Body of pancreas (tissue), 4 donors: Measurements from ENCODE around the gene XDH. TPM values are rescaled to one million over a fixed set of nuclear protein-coding genes. Genes with fewer than 3 reads are reported as not detected.

Source experiments
- ATAC-seq: fragments of 150-250 bp; one replicate; pipeline ENCODE4 v1.9.1; 2016
- DNase-seq, 4 donors: peaks; one replicate each; pipeline ENCODE4 v3.0.0-alpha.2; 2019
- H3K27ac ChIP-seq, 4 donors: fragments of 200-600 bp; sonication (generic); 1 replicate in 3 of 4; 2 replicates in 1 of 4; pipeline versions ENCODE4 v1.5.1 to v1.6.1; 2016 to 2019; ENCODE audit warnings: mild to moderate bottlenecking in 1 of 4, mixed read lengths in 1 of 4, moderate library complexity in 1 of 4
- H3K27me3 ChIP-seq, 2 donors: fragments of 200-600 bp; sonication (generic); one replicate each; pipeline ENCODE4 v1.6.0; 2016; ENCODE audit warnings: mild to moderate bottlenecking in 1 of 2
- H3K36me3 ChIP-seq, 2 donors: fragments of 200-600 bp; sonication (generic); replicated peaks in 1 of 2; 2 replicates each; pipeline ENCODE4 v1.5.1; 2016; ENCODE audit warnings: low read depth in 2 of 2; ENCODE audit not compliant: insufficient read depth in 1 of 2
- H3K4me1 ChIP-seq: fragments of 200-600 bp; sonication (generic); one replicate; pipeline ENCODE4 v1.6.0; 2016
- H3K4me3 ChIP-seq, 2 donors: fragments of 200-600 bp; sonication (generic); 1 replicate in 1 of 2; 2 replicates in 1 of 2; pipeline ENCODE4 v1.5.1; 2016 to 2019
- H3K9me3 ChIP-seq, 3 donors: fragments of 200-600 bp; sonication (generic); 1 replicate in 2 of 3; 2 replicates in 1 of 3; pipeline ENCODE4 v1.5.1; 2016
- CTCF ChIP-seq, 7 experiments: fragments of 450-650 bp in 4 of 7; fragments of 200-600 bp in 3 of 7; sonication (generic) in 3 of 7; IDR thresholded peaks; one replicate each; pipeline ENCODE4 v1.5.1; 2016 to 2019; ENCODE audit warnings: antibody characterized with exemption in 7 of 7
- POLR2A ChIP-seq, 3 donors: fragments of 450-650 bp; IDR thresholded peaks; one replicate each; pipeline ENCODE4 v1.6.1; 2016; ENCODE audit warnings: antibody characterized with exemption in 3 of 3, mild to moderate bottlenecking in 2 of 3
- WGBS, 2 donors: methylation state at CpG; one replicate each; pipeline ENCODE4 v1.1.5; 2017; 5-methylcytosine and 5-hydroxymethylcytosine counted together
- intact Hi-C: fragments of 100-400 bp; cut with DNase I; formaldehyde crosslinking; loops from one replicate; pipeline ENCODE4 v1.15.1; 2023
- total RNA-seq, 2 donors: library from RNA; depleted of rRNA; stranded (reverse); fragments of >200 nt; gene quantifications; one replicate each; pipeline ENCODE4 v1.1.0, GENCODE V29; 2016

XDH gene
- total RNA-seq, 2 donors from 2014 or later, result 0.78 to 4.9 TPM

GRCh38 chr2:31378791-31379501 lies 35.6 kb downstream of the XDH start:
- DNase-seq, result no peak
- Histone ChIP-seq H3K4me3 (no peak overlapping the region), H3K9me3 (no peaks in the 10 kb centered on the region), H3K27ac (peak overlapping the region in 1 of 4 donors; percentile 27), H3K36me3 (no peaks in the 10 kb centered on the region), H3K27me3 (no peaks in the 10 kb centered on the region), H3K4me1 (peaks cover 16% of the 10 kb centered on the region)
- whole genome bisulfite sequencing, 2 donors, result 92 to 95% methylated on average over 4 to 6 of the region's 6 CpGs
- intact Hi-C loops, result no loop called here
- no peak for ATAC-seq
- TF ChIP-seq POLR2A (IDR thresholded peaks at IDR 0.05) (no peak), CTCF (IDR thresholded peaks at IDR 0.05) (no peak)

DNA sequence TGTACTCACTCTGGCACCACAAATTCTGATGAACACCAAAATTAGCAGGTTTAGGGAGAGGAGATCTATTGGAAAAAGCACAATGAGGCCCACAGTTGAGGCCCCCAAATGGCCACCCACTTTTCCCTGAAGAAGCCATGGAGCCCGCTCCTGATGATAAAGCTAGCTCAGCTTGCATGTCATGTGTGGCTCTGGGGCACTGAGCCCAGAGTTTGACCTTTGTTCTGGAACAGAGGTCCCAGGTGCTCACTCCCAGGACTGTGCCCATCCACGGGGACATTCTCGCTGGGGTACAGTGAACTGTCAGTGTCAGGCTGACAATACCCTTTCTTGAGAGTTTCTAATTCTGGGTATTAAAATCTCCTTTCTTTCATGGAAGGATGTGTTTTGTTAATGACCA lies 36.2 kb downstream of the XDH start:
- TF ChIP-seq POLR2A (IDR thresholded peaks at IDR 0.05), result no peak
- TF ChIP-seq CTCF (IDR thresholded peaks at IDR 0.05), result no peak
- 40 to 60% methylated on average over 3 of the region's 3 CpGs for WGBS, 2 donors
- Histone ChIP-seq H3K4me3 (no peak overlapping the region), H3K4me1 (peaks cover 16% of the 10 kb centered on the region), H3K27me3 (no peaks in the 10 kb centered on the region), H3K27ac (peak overlapping the region in 2 of 4 donors; percentile 19 to 27), H3K36me3 (no peaks in the 10 kb centered on the region), H3K9me3 (no peaks in the 10 kb centered on the region)
- intact Hi-C loops, result no loop called here
- DNase-seq (peak; percentile 43 to 85 (median 60)), ATAC-seq (peak; percentile 63)

DNA sequence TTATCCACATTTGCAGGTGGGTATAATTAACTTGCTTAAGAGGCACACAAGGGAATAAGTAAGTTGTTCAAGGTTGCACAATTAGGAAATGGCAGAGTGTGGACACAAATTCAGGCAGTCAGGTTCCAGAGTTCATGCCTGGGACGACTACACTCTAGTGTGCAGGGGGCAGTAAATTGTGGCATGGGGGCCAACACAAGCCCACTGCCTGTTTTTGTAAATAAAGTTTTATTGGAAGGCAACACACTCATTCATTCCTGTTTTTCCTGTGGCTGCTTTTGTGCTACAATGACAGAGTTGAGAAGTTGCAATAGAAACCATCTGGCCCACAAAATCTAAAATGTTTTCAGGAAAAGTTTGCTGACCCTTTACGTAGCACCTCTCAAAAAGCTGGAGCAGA lies 41.4 kb downstream of the XDH start:
- TF ChIP-seq POLR2A (IDR thresholded peaks at IDR 0.05) (no peak), CTCF (IDR thresholded peaks at IDR 0.05) (no peak)
- WGBS, 2 donors, result 67 to 78% methylated on average over 2 of the region's 2 CpGs
- no peaks in the 10 kb centered on the region for H3K9me3 ChIP-seq
- no peaks in the 10 kb centered on the region for H3K27me3 ChIP-seq
- intact Hi-C loops, result no loop called here
- no peak overlapping the region for H3K27ac ChIP-seq
- H3K4me3 ChIP-seq, result no peak overlapping the region
- H3K36me3 ChIP-seq, result no peaks in the 10 kb centered on the region
- peaks cover 13% of the 10 kb centered on the region for H3K4me1 ChIP-seq
- DNase-seq (no peak), ATAC-seq (no peak)

- Histone ChIP-seq H3K9me3 (no peaks in the 10 kb centered on the region), H3K27me3 (no peaks in the 10 kb centered on the region), H3K4me1 (peaks cover 3% of the 10 kb centered on the region), H3K36me3 (no peaks in the 10 kb centered on the region), H3K4me3 (no peak overlapping the region), H3K27ac (no peak overlapping the region)
- no peak for DNase-seq
- 86 to 87% methylated on average over 3 to 9 of the region's 10 CpGs for WGBS, 2 donors
- ATAC-seq, result no peak
- no peak for TF ChIP-seq CTCF (IDR thresholded peaks at IDR 0.05)
- TF ChIP-seq POLR2A (IDR thresholded peaks at IDR 0.05), result no peak
- intact Hi-C loops, result no loop called here
Observed at GRCh38 chr2:31372097-31372496, 42.4 kb downstream of the XDH start.

DNA sequence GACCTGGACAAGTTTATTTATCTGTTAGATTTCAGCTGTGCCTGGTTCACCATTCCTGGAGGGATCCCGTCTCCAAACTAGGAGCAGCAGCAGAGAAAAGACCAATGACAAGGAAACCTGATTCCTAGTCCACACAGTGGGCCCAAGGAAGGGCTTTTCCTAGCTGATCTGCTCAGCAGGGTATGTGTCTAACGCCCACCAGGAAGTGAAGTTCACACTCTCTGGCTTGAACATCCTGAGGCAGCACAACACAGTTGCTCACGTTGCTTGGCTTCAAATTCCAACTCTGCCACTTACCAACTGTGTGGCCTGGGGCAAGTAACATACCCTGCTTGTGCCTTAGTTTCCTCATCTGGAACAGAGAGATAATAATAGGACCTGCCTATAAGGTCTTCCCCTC lies 42.9 kb downstream of the XDH start:
- Histone ChIP-seq H3K27me3 (no peaks in the 10 kb centered on the region), H3K4me3 (no peak overlapping the region), H3K9me3 (no peaks in the 10 kb centered on the region), H3K4me1 (no peaks in the 10 kb centered on the region), H3K27ac (no peak overlapping the region), H3K36me3 (no peaks in the 10 kb centered on the region)
- no peak for TF ChIP-seq POLR2A (IDR thresholded peaks at IDR 0.05)
- TF ChIP-seq CTCF (IDR thresholded peaks at IDR 0.05), result no peak
- DNase-seq, result no peak
- ATAC-seq, result no peak
- WGBS, 2 donors, result 82 to 87% methylated on average over 3 of the region's 3 CpGs
- intact Hi-C loops, result no loop called here
